Iris pigment epithelial cell (primary cell): ENCODE data around the gene LOC101059915.
A peak's percentile ranks its signal among the peaks of the same experiment; 100 is the strongest.
"Not testable (repeated sequence)": the region's sequence is repeated elsewhere in the genome, so short reads cannot be mapped to it uniquely, and the experiment has no call there.

Experiments used
- DNase-seq: peaks from one replicate; pipeline ENCODE4 v3.0.0-alpha.2; 2011; ENCODE audit warnings: low read depth

The LOC101059915 gene

DNA sequence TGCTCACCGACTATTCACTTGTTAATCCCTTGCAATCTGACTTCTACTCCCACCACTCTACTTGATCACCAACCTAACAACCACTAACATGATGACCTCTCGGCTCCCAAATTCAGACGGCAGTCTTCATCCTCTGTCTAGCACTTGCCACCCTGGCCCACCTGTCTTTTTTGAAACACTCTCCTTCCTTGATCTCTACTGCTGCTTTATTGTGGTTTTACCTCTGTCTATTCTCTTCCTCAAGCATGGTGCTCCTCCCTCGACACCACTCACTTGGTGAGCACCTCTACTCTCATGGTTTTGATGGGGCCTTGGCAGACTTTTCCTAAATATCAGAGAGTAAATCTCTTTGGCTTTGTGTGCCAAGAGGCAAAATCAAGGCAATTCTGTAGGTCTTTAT lies 27.3 kb upstream of the LOC101059915 start:
- no peak for DNase-seq

DNA sequence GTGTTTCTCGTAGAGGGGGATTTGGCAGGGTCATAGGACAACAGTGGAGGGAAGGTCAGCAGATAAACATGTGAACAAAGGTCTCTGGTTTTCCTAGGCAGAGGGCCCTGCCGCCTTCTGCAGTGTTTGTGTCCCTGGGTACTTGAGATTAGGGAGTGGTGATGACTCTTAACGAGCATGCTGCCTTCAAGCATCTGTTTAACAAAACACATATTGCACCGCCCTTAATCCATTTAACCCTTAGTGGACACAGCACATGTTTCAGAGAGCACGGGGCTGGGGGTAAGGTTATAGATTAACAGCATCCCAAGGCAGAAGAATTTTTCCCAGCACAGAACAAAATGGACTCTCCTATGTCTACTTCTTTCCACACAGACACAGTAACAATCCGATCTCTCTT lies 22.9 kb upstream of the LOC101059915 start:
- not testable (repeated sequence) for DNase-seq

GRCh38 chrX:71650333-71650969 lies 16.9 kb upstream of the LOC101059915 start:
- no peak for DNase-seq

DNA sequence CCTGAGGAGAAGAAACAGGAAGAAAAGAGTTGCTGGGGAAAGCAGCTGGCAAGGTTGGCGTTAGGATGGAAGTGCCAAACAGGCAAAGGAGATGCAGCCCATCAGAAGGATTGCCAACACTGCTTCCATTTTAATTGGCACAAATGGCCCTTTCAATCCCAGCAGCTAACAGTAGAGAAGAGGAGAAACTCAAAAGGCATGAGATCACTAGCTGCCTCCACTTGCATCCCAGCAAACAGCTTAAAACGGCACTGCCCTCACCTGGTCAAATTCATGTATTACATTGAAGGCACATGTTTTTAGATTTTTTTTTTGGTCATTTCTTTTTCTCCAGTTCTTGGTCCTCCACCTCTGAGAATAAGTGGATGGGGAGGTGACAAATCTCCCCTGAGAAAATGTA lies 14.9 kb upstream of the LOC101059915 start:
- peak; percentile 55 for DNase-seq

DNA sequence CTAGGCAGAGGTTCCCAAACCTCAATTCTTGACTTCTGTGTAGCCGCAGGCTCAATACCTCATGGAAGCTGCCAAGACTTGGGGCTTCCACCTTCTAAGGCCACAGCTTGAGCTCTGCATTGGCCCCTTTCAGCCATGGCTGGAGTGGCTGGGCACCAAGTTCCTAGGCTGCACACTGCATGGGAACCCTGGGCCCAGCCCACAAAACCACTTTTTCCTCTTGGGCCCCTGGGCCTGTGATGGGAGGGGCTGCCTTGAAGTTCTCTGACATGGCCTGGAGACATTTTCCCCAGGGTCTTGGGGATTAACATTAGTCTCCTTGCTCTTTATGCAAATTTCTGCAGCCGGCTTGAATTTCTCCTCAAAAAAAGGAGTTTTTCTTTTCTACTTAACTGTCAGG lies 14.0 kb upstream of the LOC101059915 start:
- no peak for DNase-seq

DNA sequence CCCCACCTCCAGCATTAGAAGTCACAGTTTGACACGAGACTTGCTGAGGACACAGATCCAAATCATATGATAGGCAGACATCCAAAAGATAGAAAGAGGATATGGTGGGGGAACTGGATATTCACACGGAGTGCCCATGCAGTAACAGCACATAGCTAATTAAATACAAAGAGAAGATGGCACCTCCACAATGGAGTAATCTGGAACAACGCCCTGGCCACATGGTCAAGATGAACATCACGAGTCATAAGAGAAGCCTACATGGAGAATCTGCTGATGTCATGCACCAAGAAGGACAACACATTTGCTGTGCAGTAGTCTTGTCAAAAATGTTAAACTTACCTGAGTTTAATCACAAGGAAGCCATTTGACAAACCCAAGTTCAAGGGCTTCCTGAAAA lies 10.1 kb upstream of the LOC101059915 start:
- DNase-seq, result no peak

DNA sequence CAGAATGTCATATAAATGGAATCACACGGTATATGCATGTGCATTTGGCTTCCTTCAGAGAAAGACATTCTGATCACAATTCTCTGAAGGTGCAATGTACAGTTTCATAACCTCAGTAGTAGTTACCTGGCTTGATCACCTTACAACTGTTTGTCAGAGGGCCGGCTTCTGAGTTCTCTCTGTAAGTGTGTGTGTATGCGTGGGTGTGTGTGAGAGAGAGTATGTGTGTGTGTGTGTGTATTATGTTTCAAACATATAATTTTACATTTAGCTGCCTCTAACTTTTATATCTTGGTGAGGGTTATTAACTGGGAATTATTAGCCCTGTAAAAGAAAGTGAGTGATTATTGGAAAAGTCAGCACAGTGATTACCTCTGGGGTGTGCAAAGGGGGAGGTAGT lies 8.0 kb upstream of the LOC101059915 start:
- no peak for DNase-seq

DNA sequence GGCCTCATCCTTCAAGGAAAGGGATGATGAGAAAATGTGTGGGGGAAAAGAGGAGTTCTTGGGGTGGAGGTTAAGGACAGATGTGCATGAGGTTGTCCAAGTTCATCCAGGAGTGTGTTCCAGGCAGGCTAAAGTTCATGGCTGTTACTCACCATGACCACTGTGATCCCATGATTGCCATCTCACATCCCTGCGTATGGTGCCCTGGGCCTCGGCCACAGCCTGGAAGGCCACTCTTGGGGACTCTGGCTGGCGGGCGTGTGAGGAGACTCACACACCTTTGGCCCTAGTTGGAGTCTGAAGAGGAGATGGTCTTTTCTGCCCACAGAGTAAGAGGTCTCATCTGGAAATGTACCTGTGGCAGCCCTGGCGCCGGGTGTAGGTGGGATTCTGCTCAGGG lies 7.4 kb upstream of the LOC101059915 start:
- no peak for DNase-seq

- DNase-seq, result no peak
These were observed 6.6 kb upstream of the LOC101059915 start for GRCh38 chrX:71660562-71661416.

- no peak for DNase-seq
These were observed 5.4 kb upstream of the LOC101059915 start for GRCh38 chrX:71661919-71662318.

GRCh38 chrX:71662654-71663053 lies 4.7 kb upstream of the LOC101059915 start:
- not testable (repeated sequence) for DNase-seq

GRCh38 chrX:71663238-71663637 lies 4.1 kb upstream of the LOC101059915 start:
- DNase-seq, result not testable (repeated sequence)

DNA sequence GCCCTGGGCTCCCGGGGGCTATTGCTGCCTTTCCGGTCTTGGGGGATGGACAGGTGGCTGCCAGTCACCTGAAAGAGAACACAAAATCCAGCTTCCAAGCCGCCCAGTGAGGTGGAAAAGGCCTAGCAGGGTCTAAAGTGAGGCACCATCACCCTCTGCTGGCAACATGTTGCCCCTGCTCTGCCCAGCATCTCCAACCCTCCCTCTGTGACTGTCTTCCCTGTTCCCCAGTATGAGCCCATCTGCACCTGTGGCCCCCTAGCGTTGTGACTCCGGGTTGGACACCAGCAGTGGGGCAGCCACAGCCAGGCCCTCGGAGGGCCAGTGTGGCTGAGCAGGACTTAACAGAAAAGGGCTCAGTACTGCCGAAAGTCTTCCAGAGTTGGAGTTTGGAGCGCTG lies 3.1 kb upstream of the LOC101059915 start:
- DNase-seq, result not testable (repeated sequence)

- no peak for DNase-seq
These were observed 2.4 kb upstream of the LOC101059915 start for GRCh38 chrX:71664889-71665491.

- DNase-seq, result no peak
These were observed 1.6 kb upstream of the LOC101059915 start for GRCh38 chrX:71665747-71666146.

DNA sequence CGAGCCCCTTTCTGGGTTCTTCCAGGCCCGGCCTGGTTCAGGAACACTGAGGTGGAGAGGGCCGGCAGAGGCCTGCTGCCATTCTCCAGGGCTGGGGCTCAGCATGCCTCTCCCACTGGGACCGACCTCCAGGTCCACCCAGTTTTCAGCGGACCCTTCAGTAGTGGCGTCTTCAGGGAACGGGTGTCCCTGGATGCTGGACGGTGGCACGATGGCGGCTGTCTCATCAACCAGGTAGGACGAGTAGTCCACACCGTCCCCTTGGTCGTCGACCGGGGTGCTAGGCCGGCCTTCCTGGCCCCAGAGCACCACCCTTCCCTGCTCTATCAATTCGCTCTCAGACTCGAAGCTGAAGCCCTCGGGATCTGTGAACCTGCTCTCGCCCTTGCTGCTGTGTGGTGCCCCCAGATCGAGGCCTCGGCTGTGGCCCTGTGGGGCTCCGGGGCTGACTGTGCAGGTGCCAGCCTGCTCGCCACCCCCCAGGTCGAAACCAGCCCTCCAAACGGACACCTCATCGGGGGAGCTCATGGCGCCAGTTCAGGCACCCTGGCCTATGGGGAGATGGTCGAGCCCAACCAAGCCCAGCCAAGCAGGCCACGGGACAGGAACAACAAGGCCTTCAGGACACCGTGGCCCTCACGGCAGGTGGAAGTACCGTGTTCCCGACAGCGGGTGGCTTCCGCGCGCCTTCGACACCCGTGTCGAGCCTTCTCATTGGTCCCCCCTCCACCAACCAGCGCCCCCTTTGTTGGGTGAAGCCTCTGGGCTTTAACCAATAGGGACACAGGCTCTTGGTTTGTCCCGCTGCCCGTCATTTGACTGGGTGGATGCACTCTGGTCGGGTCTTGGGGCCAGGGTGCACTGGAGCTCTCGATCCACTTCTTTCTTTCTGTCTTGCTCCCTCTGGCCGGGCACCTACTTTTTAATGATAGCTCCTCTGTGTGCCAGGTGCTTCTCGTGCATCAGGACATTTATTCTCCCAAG lies 814 bp upstream of the LOC101059915 start:
- no peak for DNase-seq

- no peak for DNase-seq
These were observed 876 bp downstream of the LOC101059915 start for GRCh38 chrX:71668248-71668595.

- no peak for DNase-seq
These were observed 2.1 kb downstream of the LOC101059915 start for GRCh38 chrX:71669492-71669891.

DNA sequence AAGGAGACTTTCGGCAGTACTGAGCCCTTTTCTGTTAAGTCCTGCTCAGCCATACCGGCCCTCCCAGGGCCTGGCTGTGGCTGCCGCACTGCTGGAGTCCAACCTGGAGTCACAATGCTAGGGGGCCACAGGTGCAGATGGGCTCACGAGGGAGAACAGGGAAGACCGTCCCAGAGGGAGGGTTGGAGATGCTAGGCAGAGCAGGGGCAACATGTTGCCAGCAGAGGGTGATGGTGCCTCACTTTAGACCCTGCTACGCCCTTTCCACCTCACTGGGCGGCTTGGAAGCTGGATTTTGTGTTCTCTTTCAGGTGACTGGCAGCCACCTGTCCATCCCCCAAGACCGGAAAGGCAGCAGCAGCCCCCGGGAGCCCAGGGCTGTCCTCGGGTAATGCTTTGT lies 2.6 kb downstream of the LOC101059915 start:
- not testable (repeated sequence) for DNase-seq

GRCh38 chrX:71671043-71671780 lies 3.9 kb downstream of the LOC101059915 start:
- no peak for DNase-seq

GRCh38 chrX:71671938-71672337 lies 4.6 kb downstream of the LOC101059915 start:
- no peak for DNase-seq
